ENCODE results near the gene ANTXR1. TPM values are rescaled to one million over a fixed set of nuclear protein-coding genes. Genes with fewer than 3 reads are reported as not detected.

Gene ANTXR1
- total and polyA plus RNA-seq, 2 experiments from 2014 or later, result 128 to 191 TPM

DNA sequence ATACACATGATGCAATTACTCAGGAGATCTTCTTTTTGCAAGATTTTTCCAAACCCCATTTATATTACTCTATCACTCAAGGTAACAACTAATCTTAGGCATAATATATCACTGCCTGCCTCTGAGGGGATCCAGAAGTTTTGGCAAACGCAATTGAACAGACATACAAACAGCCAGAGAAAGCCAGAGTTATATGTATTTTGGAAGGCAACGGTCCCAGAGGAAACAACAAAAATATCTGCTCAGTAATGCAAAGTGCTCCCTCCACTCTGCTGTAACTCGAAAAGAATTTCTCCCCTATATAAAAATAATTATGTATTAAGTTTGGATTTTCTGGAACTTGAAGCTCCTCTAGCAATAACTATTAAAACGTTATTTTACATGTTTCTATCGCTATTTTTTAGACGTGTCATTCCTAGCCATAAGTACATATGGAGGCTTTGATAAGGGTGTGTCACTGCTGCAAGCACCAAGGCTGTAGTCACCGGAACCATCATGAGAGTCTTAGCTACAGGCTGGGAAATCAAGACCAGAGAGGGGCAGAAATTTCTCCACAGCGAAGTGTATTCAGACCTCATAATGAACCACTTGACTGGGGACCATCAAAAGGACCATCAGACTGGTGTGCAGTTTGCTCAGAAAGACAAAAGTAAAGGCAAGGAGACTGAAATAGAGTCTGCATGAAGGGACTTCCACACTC, 42.3 kb upstream of the ANTXR1 start:
- H3F3A ChIP-seq (ENCODE audit: insufficient read depth), result peaks cover 32% of the 10 kb centered on the region
- no peak overlapping the region for H3K4me3 ChIP-seq
- DNase-seq, result no peak
- H3K36me3 ChIP-seq (ENCODE audit: low read depth), result no peaks in the 10 kb centered on the region
- no peaks in the 10 kb centered on the region for H4K20me1 ChIP-seq (ENCODE audit: insufficient read depth)
- H3K79me2 ChIP-seq (ENCODE audit: insufficient read depth), result no peaks in the 10 kb centered on the region
- peaks cover 45% of the 10 kb centered on the region for H3K4me1 ChIP-seq (ENCODE audit: insufficient read depth)
- no peaks in the 10 kb centered on the region; the same call in 1 of the 2 replicates for H3K9me2 ChIP-seq (ENCODE audit: insufficient read depth)
- no peaks in the 10 kb centered on the region for H3K9me3 ChIP-seq (ENCODE audit: low read depth)
- 76 to 81% methylated on average over 8 of the region's 8 CpGs for WGBS, 2 experiments (ENCODE audit: low coverage in 1 of 2, low lambda C conversion rate in 2 of 2, missing lambda C conversion rate in 2 of 2)
- no peak for TF ChIP-seq EZH2phosphoT487 (IDR thresholded peaks at IDR 0.05; ENCODE audit: insufficient read depth, low read depth)
- no peak for TF ChIP-seq EZH2 (IDR thresholded peaks at IDR 0.05; ENCODE audit: insufficient read depth, poor library complexity, severe bottlenecking)
- peak overlapping the region; percentile 44; the same call in 1 of the 2 replicates for H3K9ac ChIP-seq
- peak overlapping the region; percentile 93 for H3K27ac ChIP-seq
- in situ Hi-C loops (cut with MboI), result no loop called here
- H3K27me3 ChIP-seq (replicated peaks; ENCODE audit: insufficient read depth), result no peaks in the 10 kb centered on the region
- H3K4me2 ChIP-seq (ENCODE audit: unreplicated experiment), result peak overlapping the region; percentile 67
- no peak overlapping the region for H2AFZ ChIP-seq

DNA sequence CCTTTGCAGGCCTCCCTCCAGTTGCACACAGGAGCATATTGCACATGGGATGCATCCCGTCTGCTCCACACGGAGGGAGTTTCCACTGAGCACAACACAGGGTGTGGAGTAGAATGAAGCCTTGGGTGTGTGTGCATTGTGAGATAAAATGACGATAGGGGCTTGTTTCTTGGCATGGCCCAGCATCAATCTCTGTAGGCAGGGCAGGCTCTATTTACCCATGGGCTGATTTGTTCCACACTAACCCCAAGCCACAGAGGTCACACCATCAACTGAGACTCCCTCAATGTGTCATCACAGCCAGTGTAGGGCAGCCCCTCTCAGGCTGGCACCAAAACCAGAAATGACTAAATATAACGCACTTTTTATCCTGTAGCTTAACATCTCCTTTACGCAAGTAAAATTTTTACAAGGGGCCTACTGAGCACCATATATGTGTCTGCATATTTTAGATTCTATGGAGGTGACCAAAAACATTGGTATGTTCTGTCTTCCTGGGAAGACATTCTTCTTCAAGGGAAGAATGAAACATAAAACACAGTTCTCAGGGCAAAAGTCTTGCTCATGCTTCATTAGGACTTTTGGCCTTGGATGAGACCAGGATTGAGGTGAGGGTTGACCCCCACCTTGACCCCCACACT, 41.3 kb upstream of the ANTXR1 start:
- 17 to 19% methylated on average over 5 of the region's 5 CpGs for WGBS, 2 experiments (ENCODE audit: low coverage in 1 of 2, low lambda C conversion rate in 2 of 2, missing lambda C conversion rate in 2 of 2)
- no peaks in the 10 kb centered on the region for H3K9me2 ChIP-seq (ENCODE audit: insufficient read depth)
- H3K27ac ChIP-seq, result peak overlapping the region; percentile 93
- no peaks in the 10 kb centered on the region for H3K79me2 ChIP-seq (ENCODE audit: insufficient read depth)
- no peaks in the 10 kb centered on the region for H4K20me1 ChIP-seq (ENCODE audit: insufficient read depth)
- H3K4me2 ChIP-seq (ENCODE audit: unreplicated experiment), result peak overlapping the region; percentile 67
- H2AFZ ChIP-seq, result peak overlapping the region; percentile 24
- H3K9me3 ChIP-seq (ENCODE audit: low read depth), result no peaks in the 10 kb centered on the region
- peak overlapping the region; percentile 56 for H3K9ac ChIP-seq
- 0 out of 2 replicates have a peak overlapping the region, but pooled peaks have one; percentile 1 for H3K4me3 ChIP-seq
- no peaks in the 10 kb centered on the region for H3K27me3 ChIP-seq (replicated peaks; ENCODE audit: insufficient read depth)
- H3K4me1 ChIP-seq (ENCODE audit: insufficient read depth), result peaks cover 45% of the 10 kb centered on the region
- H3K36me3 ChIP-seq (ENCODE audit: low read depth), result no peaks in the 10 kb centered on the region
- peaks cover 32% of the 10 kb centered on the region for H3F3A ChIP-seq (ENCODE audit: insufficient read depth)
- in situ Hi-C loops (cut with MboI), result no loop called here
- DNase-seq, result peak; percentile 95
- TF ChIP-seq EZH2phosphoT487 (IDR thresholded peaks at IDR 0.05; ENCODE audit: insufficient read depth, low read depth), result no peak
- TF ChIP-seq EZH2 (IDR thresholded peaks at IDR 0.05; ENCODE audit: insufficient read depth, poor library complexity, severe bottlenecking), result no peak

DNA sequence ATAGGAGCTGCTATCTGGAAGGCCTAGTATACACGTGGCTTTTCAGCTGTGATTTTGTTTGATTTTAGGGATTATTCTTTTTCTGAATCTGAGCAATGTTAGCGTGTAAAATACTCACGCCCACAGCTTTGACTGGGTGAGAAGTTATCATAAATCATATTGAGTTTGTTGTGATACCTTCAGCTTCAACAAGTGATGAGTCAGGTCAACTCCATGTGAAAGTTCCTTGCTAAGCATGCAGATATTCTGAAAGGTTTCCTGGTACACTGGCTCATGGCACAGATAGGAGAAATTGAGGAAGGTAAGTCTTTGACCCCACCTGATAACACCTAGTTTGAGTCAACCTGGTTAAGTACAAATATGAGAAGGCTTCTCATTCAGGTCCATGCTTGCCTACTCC, 38.7 kb upstream of the ANTXR1 start, which contains the start of gene GKN1:
Gene GKN1 (plus strand): TSS at position 386 of the 400 bp plus-strand sequence. CDS start 42 bp downstream, outside the sequence.
- Histone ChIP-seq H3K27ac (no peak within 1 kb of the TSS), H3K4me1 (ENCODE audit: insufficient read depth) (peaks cover 45% of the 10 kb centered on the region), H3K4me2 (ENCODE audit: unreplicated experiment) (no peak within 1 kb of the TSS), H4K20me1 (ENCODE audit: insufficient read depth) (no peaks in the 10 kb centered on the region), H3K9ac (no peak within 1 kb of the TSS), H3F3A (ENCODE audit: insufficient read depth) (peaks cover 32% of the 10 kb centered on the region), H3K27me3 (replicated peaks; ENCODE audit: insufficient read depth) (no peaks in the 10 kb centered on the region), H2AFZ (peak within 1 kb of the TSS; percentile 57; the same call in 1 of the 2 replicates), H3K4me3 (no peak within 1 kb of the TSS), H3K79me2 (ENCODE audit: insufficient read depth) (no peaks in the 10 kb centered on the region), H3K9me2 (ENCODE audit: insufficient read depth) (no peaks in the 10 kb centered on the region), H3K36me3 (ENCODE audit: low read depth) (no peaks in the 10 kb centered on the region), H3K9me3 (ENCODE audit: low read depth) (no peaks in the 10 kb centered on the region)
- peak; percentile 43 for DNase-seq
- 56 to 60% methylated on average over 3 of the region's 3 CpGs for WGBS, 2 experiments (ENCODE audit: low coverage in 1 of 2, low lambda C conversion rate in 2 of 2, missing lambda C conversion rate in 2 of 2)
- no peak for TF ChIP-seq EZH2phosphoT487 (IDR thresholded peaks at IDR 0.05; ENCODE audit: insufficient read depth, low read depth)
- no peak for TF ChIP-seq EZH2 (IDR thresholded peaks at IDR 0.05; ENCODE audit: insufficient read depth, poor library complexity, severe bottlenecking)
- in situ Hi-C loops (cut with MboI), result no loop called here

DNA sequence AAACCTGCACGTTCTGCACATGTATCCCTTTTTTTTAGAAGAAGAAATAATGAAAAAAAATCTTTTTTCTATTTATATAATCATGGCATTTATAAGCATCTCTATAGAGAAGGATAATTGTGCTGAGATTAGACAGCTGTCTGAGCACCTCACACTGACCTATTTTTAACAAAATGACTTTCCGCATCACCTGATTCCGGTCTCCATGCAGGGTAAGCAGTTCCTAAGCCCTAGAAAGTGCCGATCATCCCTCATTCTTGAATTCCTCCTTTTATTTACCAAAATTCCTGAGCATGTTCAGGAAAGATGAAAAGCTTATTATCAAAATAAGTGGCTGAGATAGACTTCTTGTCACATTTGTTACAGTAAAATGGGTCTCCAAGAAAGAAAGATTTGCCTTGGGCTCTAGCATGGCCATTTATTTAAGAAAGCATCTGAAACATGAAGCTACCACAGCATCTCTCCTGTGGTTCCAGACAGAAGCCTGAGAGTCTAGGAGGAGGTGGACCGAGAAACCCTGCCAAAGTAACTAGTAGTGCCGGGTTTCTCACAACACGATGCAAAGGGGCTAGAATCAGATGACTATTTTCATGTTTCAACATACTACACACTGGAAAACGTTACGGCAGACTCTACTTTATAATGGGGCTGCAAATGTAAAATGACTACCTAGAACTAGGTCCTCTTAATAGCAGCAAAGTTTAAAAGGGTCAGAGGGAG, 37.9 kb upstream of the ANTXR1 start:
- Histone ChIP-seq H2AFZ (peak overlapping the region; percentile 57; the same call in 1 of the 2 replicates), H3K79me2 (ENCODE audit: insufficient read depth) (no peaks in the 10 kb centered on the region), H3K4me1 (ENCODE audit: insufficient read depth) (peaks cover 45% of the 10 kb centered on the region), H3K4me2 (ENCODE audit: unreplicated experiment) (no peak overlapping the region), H3F3A (ENCODE audit: insufficient read depth) (peaks cover 32% of the 10 kb centered on the region), H3K27me3 (replicated peaks; ENCODE audit: insufficient read depth) (no peaks in the 10 kb centered on the region), H3K9me2 (ENCODE audit: insufficient read depth) (no peaks in the 10 kb centered on the region), H3K36me3 (ENCODE audit: low read depth) (no peaks in the 10 kb centered on the region), H3K4me3 (no peak overlapping the region), H3K9ac (no peak overlapping the region), H3K27ac (no peak overlapping the region), H4K20me1 (ENCODE audit: insufficient read depth) (no peaks in the 10 kb centered on the region), H3K9me3 (ENCODE audit: low read depth) (no peaks in the 10 kb centered on the region)
- DNase-seq, result peak; percentile 54
- in situ Hi-C loops (cut with MboI), result no loop called here
- 51 to 57% methylated on average over 9 of the region's 9 CpGs for WGBS, 2 experiments (ENCODE audit: low coverage in 1 of 2, low lambda C conversion rate in 2 of 2, missing lambda C conversion rate in 2 of 2)
- TF ChIP-seq EZH2phosphoT487 (IDR thresholded peaks at IDR 0.05; ENCODE audit: insufficient read depth, low read depth) (no peak), EZH2 (IDR thresholded peaks at IDR 0.05; ENCODE audit: insufficient read depth, poor library complexity, severe bottlenecking) (no peak)
